ENCODE results near the gene NR5A1. TPM values are rescaled to one million over a fixed set of nuclear protein-coding genes. Genes with fewer than 3 reads are reported as not detected.

NR5A1 gene
- total RNA-seq, 1 donor from 2014 or later: not detected

- no peak for TF ChIP-seq CTCF (IDR thresholded peaks at IDR 0.05; ENCODE audit: partially characterized antibody, unreplicated experiment)
Measured at GRCh38 chr9:124470726-124471125, 36.5 kb downstream of the NR5A1 start.

GRCh38 chr9:124470306-124470705, 36.9 kb downstream of the NR5A1 start:
- Mint-ChIP-seq H3K27ac (ENCODE audit: unreplicated experiment) (no peak overlapping the region), H3K27me3 (ENCODE audit: unreplicated experiment) (peaks cover 8% of the 10 kb centered on the region), H3K4me1 (ENCODE audit: low read depth, unreplicated experiment) (no peaks in the 10 kb centered on the region), H3K36me3 (ENCODE audit: unreplicated experiment) (no peaks in the 10 kb centered on the region), H3K9me3 (ENCODE audit: unreplicated experiment) (peaks cover 2% of the 10 kb centered on the region), H3K4me3 (ENCODE audit: unreplicated experiment) (no peak overlapping the region)
- no peak for TF ChIP-seq CTCF (IDR thresholded peaks at IDR 0.05; ENCODE audit: partially characterized antibody, unreplicated experiment)
- DNase-seq: no peak

More at GRCh38 chr9:124470726-124471125, 36.5 kb downstream of the NR5A1 start:
- no peaks in the 10 kb centered on the region for H3K36me3 Mint-ChIP-seq (ENCODE audit: unreplicated experiment)
- H3K9me3 Mint-ChIP-seq (ENCODE audit: unreplicated experiment): peaks cover 2% of the 10 kb centered on the region
- no peak overlapping the region for H3K27ac Mint-ChIP-seq (ENCODE audit: unreplicated experiment)
- no peaks in the 10 kb centered on the region for H3K4me1 Mint-ChIP-seq (ENCODE audit: low read depth, unreplicated experiment)
- no peak for DNase-seq
- no peak overlapping the region for H3K4me3 Mint-ChIP-seq (ENCODE audit: unreplicated experiment)
- peaks cover 7% of the 10 kb centered on the region for H3K27me3 Mint-ChIP-seq (ENCODE audit: unreplicated experiment)

- no peak for DNase-seq
- Mint-ChIP-seq H3K4me3 (ENCODE audit: unreplicated experiment) (no peak overlapping the region), H3K4me1 (ENCODE audit: low read depth, unreplicated experiment) (no peaks in the 10 kb centered on the region), H3K27me3 (ENCODE audit: unreplicated experiment) (peaks cover 8% of the 10 kb centered on the region), H3K9me3 (ENCODE audit: unreplicated experiment) (peaks cover 2% of the 10 kb centered on the region), H3K36me3 (ENCODE audit: unreplicated experiment) (no peaks in the 10 kb centered on the region), H3K27ac (ENCODE audit: unreplicated experiment) (no peak overlapping the region)
- TF ChIP-seq CTCF (IDR thresholded peaks at IDR 0.05; ENCODE audit: partially characterized antibody, unreplicated experiment): no peak
Measured at GRCh38 chr9:124469011-124469832, 38.0 kb downstream of the NR5A1 start.

GRCh38 chr9:124468061-124468740, 39.0 kb downstream of the NR5A1 start:
- Mint-ChIP-seq H3K27ac (ENCODE audit: unreplicated experiment) (no peak overlapping the region), H3K27me3 (ENCODE audit: unreplicated experiment) (peaks cover 7% of the 10 kb centered on the region), H3K4me1 (ENCODE audit: low read depth, unreplicated experiment) (no peaks in the 10 kb centered on the region), H3K4me3 (ENCODE audit: unreplicated experiment) (no peak overlapping the region), H3K36me3 (ENCODE audit: unreplicated experiment) (no peaks in the 10 kb centered on the region), H3K9me3 (ENCODE audit: unreplicated experiment) (peaks cover 2% of the 10 kb centered on the region)
- no peak for TF ChIP-seq CTCF (IDR thresholded peaks at IDR 0.05; ENCODE audit: partially characterized antibody, unreplicated experiment)
- DNase-seq: no peak

Data from glutamatergic neuron (in vitro differentiated cells).